ENCODE results near the gene PHF13. TPM values are rescaled to one million over a fixed set of nuclear protein-coding genes. Genes with fewer than 3 reads are reported as not detected.

Gene PHF13
- polyA plus RNA-seq, 2 of the 4 experiments (the other 2 are of a cell fraction), result 4.3 to 10.4 TPM

DNA sequence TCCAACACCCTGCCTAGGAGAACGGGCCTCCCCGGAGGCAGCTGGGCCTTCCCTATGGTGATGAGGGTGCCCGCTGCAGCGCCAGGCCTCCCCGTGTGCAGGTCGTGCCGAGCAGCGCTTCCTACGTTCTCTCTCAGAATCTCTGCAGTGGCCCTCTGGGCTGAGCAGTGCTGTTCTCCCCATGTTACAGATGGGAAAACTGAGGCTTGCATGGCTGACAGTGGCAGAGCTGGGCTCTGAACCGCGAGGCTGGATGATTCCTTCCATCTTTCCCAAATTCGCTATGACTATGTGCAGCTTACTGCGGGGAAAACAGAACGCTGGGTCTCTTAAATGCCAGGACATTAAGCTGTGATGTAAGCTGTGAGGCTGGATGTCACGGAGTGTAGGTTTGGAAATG, 19.7 kb upstream of the PHF13 start:
- Histone ChIP-seq H3K4me1 (no peaks in the 10 kb centered on the region), H3K4me3 (no peak overlapping the region), H3K4me2 (no peak overlapping the region), H3K9me3 (no peaks in the 10 kb centered on the region), H3K27ac (no peak overlapping the region)
- ATAC-seq (no peak), DNase-seq (ENCODE audit: low read depth in 1 of 2, low spot score in 1 of 2) (no peak), FAIRE-seq (no peak)
- no peak for TF ChIP-seq CHD2 (IDR thresholded peaks at IDR 0.05; ENCODE audit: low read length, partially characterized antibody)
- TF ChIP-seq ZFP36 (IDR thresholded peaks at IDR 0.05; ENCODE audit: borderline replicate concordance, partially characterized antibody), result no peak
- no peak for TF ChIP-seq HOXB13 (CRISPR knock-in tag; IDR thresholded peaks at IDR 0.05; ENCODE audit: low read depth)
- no peak for TF ChIP-seq ZNF302 (CRISPR knock-in tag; IDR thresholded peaks at IDR 0.05)
- TF ChIP-seq, protein P1, sequence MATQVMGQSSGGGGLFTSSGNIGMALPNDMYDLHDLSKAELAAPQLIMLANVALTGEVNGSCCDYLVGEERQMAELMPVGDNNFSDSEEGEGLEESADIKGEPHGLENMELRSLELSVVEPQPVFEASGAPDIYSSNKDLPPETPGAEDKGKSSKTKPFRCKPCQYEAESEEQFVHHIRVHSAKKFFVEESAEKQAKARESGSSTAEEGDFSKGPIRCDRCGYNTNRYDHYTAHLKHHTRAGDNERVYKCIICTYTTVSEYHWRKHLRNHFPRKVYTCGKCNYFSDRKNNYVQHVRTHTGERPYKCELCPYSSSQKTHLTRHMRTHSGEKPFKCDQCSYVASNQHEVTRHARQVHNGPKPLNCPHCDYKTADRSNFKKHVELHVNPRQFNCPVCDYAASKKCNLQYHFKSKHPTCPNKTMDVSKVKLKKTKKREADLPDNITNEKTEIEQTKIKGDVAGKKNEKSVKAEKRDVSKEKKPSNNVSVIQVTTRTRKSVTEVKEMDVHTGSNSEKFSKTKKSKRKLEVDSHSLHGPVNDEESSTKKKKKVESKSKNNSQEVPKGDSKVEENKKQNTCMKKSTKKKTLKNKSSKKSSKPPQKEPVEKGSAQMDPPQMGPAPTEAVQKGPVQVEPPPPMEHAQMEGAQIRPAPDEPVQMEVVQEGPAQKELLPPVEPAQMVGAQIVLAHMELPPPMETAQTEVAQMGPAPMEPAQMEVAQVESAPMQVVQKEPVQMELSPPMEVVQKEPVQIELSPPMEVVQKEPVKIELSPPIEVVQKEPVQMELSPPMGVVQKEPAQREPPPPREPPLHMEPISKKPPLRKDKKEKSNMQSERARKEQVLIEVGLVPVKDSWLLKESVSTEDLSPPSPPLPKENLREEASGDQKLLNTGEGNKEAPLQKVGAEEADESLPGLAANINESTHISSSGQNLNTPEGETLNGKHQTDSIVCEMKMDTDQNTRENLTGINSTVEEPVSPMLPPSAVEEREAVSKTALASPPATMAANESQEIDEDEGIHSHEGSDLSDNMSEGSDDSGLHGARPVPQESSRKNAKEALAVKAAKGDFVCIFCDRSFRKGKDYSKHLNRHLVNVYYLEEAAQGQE (IDR thresholded peaks at IDR 0.05), result no peak
- TF ChIP-seq, protein P2, sequence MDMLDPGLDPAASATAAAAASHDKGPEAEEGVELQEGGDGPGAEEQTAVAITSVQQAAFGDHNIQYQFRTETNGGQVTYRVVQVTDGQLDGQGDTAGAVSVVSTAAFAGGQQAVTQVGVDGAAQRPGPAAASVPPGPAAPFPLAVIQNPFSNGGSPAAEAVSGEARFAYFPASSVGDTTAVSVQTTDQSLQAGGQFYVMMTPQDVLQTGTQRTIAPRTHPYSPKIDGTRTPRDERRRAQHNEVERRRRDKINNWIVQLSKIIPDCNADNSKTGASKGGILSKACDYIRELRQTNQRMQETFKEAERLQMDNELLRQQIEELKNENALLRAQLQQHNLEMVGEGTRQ (IDR thresholded peaks at IDR 0.05), result no peak
- TF ChIP-seq, protein P3, sequence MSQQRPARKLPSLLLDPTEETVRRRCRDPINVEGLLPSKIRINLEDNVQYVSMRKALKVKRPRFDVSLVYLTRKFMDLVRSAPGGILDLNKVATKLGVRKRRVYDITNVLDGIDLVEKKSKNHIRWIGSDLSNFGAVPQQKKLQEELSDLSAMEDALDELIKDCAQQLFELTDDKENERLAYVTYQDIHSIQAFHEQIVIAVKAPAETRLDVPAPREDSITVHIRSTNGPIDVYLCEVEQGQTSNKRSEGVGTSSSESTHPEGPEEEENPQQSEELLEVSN (IDR thresholded peaks at IDR 0.05; ENCODE audit: borderline replicate concordance, low read depth), result no peak
- no peak for TF ChIP-seq POLR2A (IDR thresholded peaks at IDR 0.05; ENCODE audit: low read length)
- ChIA-PET POLR2A (no interaction called here), CTCF (interaction anchor here (1.0 to 1.2 kb wide), 2 partner anchors 39 to 47 kb away, joined by 3 read pairs; partner anchors contain the start of gene NOL9)
- WGBS (ENCODE audit: missing lambda C conversion rate), result 93% methylated on average over 11 of the region's 15 CpGs

DNA sequence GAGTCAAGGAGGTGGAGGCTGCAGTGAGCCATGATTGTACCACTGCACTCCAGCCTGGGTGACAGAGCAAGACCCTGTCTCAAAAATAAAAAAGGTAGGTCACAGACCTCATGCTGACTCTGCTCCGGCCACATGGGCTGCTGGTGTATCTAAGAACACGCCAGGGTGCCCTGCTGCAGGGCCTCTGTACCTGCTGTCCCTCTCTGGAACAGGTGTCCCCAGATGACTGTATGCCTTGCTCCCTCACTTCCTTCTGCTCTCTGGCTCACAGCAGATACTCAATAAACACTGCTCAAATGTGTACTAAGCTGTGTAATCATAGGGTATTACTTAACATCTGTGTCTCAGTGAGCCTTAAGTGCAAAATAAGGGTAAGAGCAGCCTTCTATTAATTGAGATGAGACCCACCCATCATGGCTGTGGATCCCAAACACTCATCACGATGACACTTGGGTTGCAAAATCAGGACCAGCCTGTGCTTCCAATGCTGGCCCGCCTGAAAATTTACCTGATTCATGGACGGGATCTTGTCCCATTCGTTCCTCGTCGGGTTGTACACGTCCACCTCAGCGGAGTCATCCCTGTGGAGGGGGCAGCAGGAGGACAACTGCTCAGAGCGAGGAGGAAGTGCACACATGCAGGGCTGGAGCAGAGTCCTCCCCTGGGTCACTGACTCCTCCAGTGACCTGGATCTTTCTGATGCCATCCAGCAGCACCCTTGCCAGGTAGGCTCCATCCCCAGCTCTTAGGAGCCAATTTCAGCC, 18.4 kb upstream of the PHF13 start:
- Histone ChIP-seq H3K4me3 (no peak overlapping the region), H3K4me1 (peaks cover 8% of the 10 kb centered on the region; the same call in 2 of the 3 replicates), H3K9me3 (no peaks in the 10 kb centered on the region), H3K27ac (no peak overlapping the region), H3K4me2 (no peak overlapping the region)
- no peak for ATAC-seq
- FAIRE-seq, result no peak
- ChIA-PET POLR2A (no interaction called here), CTCF (interaction anchor here (1.2 to 1.7 kb wide), 2 partner anchors 11 to 41 kb away, joined by 3 to 4 read pairs; partner anchors contain the start of gene NOL9)
- DNase-seq (ENCODE audit: low read depth in 1 of 2, low spot score in 1 of 2), result no peak
- TF ChIP-seq, protein P3 (IDR thresholded peaks at IDR 0.05; ENCODE audit: borderline replicate concordance, low read depth), result no peak
- TF ChIP-seq NFE2L2 (conservative IDR thresholded peaks at IDR 0.05; ENCODE audit: low read length), result no peak
- no peak for TF ChIP-seq TFCP2L1 (CRISPR knock-in tag; IDR thresholded peaks at IDR 0.05)
- TF ChIP-seq CBX8 (IDR thresholded peaks at IDR 0.05), result no peak
- no peak for TF ChIP-seq BHLHE40 (IDR thresholded peaks at IDR 0.05; ENCODE audit: low read depth, low read length)
- no peak for TF ChIP-seq MAFK (IDR thresholded peaks at IDR 0.05; ENCODE audit: partially characterized antibody)
- TF ChIP-seq, protein P4, sequence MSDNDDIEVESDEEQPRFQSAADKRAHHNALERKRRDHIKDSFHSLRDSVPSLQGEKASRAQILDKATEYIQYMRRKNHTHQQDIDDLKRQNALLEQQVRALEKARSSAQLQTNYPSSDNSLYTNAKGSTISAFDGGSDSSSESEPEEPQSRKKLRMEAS (IDR thresholded peaks at IDR 0.05), result no peak
- no peak for TF ChIP-seq RFX5 (IDR thresholded peaks at IDR 0.05)
- 94% methylated on average over 11 of the region's 11 CpGs for WGBS (ENCODE audit: missing lambda C conversion rate)

DNA sequence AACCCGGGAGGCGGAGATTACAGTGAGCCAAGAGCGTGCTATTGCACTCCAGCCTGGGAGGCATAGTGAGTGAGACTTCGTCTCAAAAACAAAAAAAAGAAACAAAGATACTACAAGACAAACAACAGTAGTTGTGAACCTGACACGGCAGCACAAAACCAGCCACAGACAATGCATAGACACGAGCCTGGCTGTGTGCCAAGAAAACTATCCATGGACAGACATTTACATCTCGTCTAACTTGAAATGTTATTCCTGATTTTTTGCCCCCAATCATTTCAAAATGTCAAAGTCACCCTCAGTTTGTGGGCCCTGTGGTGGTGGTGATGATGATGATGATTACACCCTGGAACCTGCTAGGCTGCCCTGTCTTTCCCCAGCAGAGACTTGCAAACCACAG, 17.2 kb upstream of the PHF13 start:
- Histone ChIP-seq H3K4me2 (no peak overlapping the region), H3K4me3 (no peak overlapping the region), H3K27ac (no peak overlapping the region), H3K4me1 (peaks cover 13% of the 10 kb centered on the region; the same call in 2 of the 3 replicates), H3K9me3 (no peaks in the 10 kb centered on the region)
- ChIA-PET POLR2A (no interaction called here), CTCF (interaction anchor here (1.7 kb wide), 2 partner anchors 12 to 42 kb away, joined by 4 read pairs; partner anchors contain the start of genes NOL9 and TAS1R1)
- FAIRE-seq, result no peak
- ATAC-seq, result no peak
- 77% methylated on average over 7 of the region's 7 CpGs for WGBS (ENCODE audit: missing lambda C conversion rate)
- no peak for DNase-seq (ENCODE audit: low read depth in 1 of 2, low spot score in 1 of 2)
- no peak for TF ChIP-seq NPAS2 (CRISPR knock-in tag; IDR thresholded peaks at IDR 0.05; ENCODE audit: borderline replicate concordance)
- no peak for TF ChIP-seq SMC3 (IDR thresholded peaks at IDR 0.05)
- TF ChIP-seq ZSCAN20 (CRISPR knock-in tag; IDR thresholded peaks at IDR 0.05), result no peak
- no peak for TF ChIP-seq RCOR1 (IDR thresholded peaks at IDR 0.05; ENCODE audit: low read depth, low read length)
- TF ChIP-seq, protein P5, sequence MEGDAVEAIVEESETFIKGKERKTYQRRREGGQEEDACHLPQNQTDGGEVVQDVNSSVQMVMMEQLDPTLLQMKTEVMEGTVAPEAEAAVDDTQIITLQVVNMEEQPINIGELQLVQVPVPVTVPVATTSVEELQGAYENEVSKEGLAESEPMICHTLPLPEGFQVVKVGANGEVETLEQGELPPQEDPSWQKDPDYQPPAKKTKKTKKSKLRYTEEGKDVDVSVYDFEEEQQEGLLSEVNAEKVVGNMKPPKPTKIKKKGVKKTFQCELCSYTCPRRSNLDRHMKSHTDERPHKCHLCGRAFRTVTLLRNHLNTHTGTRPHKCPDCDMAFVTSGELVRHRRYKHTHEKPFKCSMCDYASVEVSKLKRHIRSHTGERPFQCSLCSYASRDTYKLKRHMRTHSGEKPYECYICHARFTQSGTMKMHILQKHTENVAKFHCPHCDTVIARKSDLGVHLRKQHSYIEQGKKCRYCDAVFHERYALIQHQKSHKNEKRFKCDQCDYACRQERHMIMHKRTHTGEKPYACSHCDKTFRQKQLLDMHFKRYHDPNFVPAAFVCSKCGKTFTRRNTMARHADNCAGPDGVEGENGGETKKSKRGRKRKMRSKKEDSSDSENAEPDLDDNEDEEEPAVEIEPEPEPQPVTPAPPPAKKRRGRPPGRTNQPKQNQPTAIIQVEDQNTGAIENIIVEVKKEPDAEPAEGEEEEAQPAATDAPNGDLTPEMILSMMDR (IDR thresholded peaks at IDR 0.05), result no peak
- TF ChIP-seq CHD4 (IDR thresholded peaks at IDR 0.05; ENCODE audit: borderline replicate concordance), result no peak
- no peak for TF ChIP-seq FOSL2 (IDR thresholded peaks at IDR 0.05)
- no peak for TF ChIP-seq FOSL2 (CRISPR knock-in tag; IDR thresholded peaks at IDR 0.05)
- TF ChIP-seq RNF2 (IDR thresholded peaks at IDR 0.05; ENCODE audit: borderline replicate concordance, low read depth), result no peak
- TF ChIP-seq, protein P2 (IDR thresholded peaks at IDR 0.05), result no peak
- no peak for TF ChIP-seq RARB (CRISPR knock-in tag; IDR thresholded peaks at IDR 0.05)

All from A549 (cell line).